Measurements from ENCODE around the gene LRRC45. TPM values are rescaled to one million over a fixed set of nuclear protein-coding genes. Genes with fewer than 3 reads are reported as not detected.

LRRC45 gene
- total and polyA plus RNA-seq, 9 of the 15 experiments (the other 6 are each of a cell fraction or from before 2014, with no cell fraction given): 3.5 to 21.5 (median 11.2) TPM; not detected in 2

DNA sequence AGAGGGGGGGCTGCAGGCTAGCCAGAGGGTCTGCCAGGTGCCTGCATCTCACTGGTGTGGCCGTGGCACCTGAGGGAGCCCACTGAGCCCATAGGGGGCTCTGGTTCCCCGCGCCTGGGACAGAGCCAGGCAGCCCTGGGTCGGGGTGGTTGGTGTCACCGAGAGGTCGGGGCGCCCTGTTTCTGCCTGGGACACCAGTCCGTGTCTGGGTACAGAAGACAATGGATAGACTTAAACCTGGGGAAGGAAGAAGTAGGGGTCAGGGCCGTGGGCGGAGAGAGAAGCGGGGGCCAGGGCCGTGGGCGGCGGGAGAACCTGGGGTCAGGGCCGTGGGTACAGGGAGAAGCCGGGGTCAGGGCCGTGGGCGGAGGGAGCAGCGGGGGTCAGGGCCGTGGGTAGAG lies 25.5 kb downstream of the LRRC45 start:
- 91% methylated on average over 12 of the region's 20 CpGs for WGBS (ENCODE audit: insufficient coverage, low coverage, missing lambda C conversion rate)
- CTCF ChIA-PET (ENCODE audit: low intra/inter-chr PET ratio): no interaction called here
- POLR2A ChIA-PET: no interaction called here
- FAIRE-seq: no peak
- intact Hi-C loops (cut with micrococcal nuclease) (no loop called here), in situ Hi-C loops (cut with MboI) (no loop called here)
- peaks cover 44% of the 10 kb centered on the region; the same call in 2 of the 3 replicates for H3K36me3 ChIP-seq (ENCODE audit: control insufficient read depth, insufficient read depth, low read length)
- H3K9me3 ChIP-seq (replicated peaks; ENCODE audit: control insufficient read depth, insufficient read depth, low read depth, low read length): no peaks in the 10 kb centered on the region
- no peak overlapping the region for H3K27ac ChIP-seq (ENCODE audit: extremely low read depth, low read depth, low read length)
- H3K4me2 ChIP-seq (ENCODE audit: insufficient read depth, low read length): no peak overlapping the region
- no peak for ATAC-seq
- peaks cover 28% of the 10 kb centered on the region for H3K79me2 ChIP-seq (ENCODE audit: control insufficient read depth, insufficient read depth, low read length)
- H3K4me3 ChIP-seq: no peak overlapping the region
- BruUV-seq (replicated peaks): no TSS peak
- peaks cover 2% of the 10 kb centered on the region for H3K9me1 ChIP-seq (ENCODE audit: control insufficient read depth, insufficient read depth, low read length)
- H4K20me1 ChIP-seq (replicated peaks; ENCODE audit: control insufficient read depth, insufficient read depth, low read length): 0 out of 2 replicates have a peak, but pooled peaks cover 4% of the 10 kb centered on the region
- H2AFZ ChIP-seq (ENCODE audit: low read depth, low read length): no peak overlapping the region
- TF ChIP-seq, protein P1, sequence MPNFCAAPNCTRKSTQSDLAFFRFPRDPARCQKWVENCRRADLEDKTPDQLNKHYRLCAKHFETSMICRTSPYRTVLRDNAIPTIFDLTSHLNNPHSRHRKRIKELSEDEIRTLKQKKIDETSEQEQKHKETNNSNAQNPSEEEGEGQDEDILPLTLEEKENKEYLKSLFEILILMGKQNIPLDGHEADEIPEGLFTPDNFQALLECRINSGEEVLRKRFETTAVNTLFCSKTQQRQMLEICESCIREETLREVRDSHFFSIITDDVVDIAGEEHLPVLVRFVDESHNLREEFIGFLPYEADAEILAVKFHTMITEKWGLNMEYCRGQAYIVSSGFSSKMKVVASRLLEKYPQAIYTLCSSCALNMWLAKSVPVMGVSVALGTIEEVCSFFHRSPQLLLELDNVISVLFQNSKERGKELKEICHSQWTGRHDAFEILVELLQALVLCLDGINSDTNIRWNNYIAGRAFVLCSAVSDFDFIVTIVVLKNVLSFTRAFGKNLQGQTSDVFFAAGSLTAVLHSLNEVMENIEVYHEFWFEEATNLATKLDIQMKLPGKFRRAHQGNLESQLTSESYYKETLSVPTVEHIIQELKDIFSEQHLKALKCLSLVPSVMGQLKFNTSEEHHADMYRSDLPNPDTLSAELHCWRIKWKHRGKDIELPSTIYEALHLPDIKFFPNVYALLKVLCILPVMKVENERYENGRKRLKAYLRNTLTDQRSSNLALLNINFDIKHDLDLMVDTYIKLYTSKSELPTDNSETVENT (CRISPR knock-in tag; IDR thresholded peaks at IDR 0.05): no peak
- peak; percentile 81 for TF ChIP-seq EGR1 (conservative IDR thresholded peaks at IDR 0.05)
- TF ChIP-seq, protein P2, sequence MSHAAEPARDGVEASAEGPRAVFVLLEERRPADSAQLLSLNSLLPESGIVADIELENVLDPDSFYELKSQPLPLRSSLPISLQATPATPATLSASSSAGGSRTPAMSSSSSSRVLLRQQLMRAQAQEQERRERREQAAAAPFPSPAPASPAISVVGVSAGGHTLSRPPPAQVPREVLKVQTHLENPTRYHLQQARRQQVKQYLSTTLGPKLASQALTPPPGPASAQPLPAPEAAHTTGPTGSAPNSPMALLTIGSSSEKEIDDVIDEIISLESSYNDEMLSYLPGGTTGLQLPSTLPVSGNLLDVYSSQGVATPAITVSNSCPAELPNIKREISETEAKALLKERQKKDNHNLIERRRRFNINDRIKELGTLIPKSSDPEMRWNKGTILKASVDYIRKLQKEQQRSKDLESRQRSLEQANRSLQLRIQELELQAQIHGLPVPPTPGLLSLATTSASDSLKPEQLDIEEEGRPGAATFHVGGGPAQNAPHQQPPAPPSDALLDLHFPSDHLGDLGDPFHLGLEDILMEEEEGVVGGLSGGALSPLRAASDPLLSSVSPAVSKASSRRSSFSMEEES (CRISPR knock-in tag; IDR thresholded peaks at IDR 0.05): no peak
- TF ChIP-seq PCBP1 (IDR thresholded peaks at IDR 0.05; ENCODE audit: low read depth, low read length, poor library complexity, severe bottlenecking): peak; percentile 21
- TF ChIP-seq CHD1 (IDR thresholded peaks at IDR 0.05; ENCODE audit: low read length): no peak
- peak in 2 of 4 experiments; percentile 23 to 36 for DNase-seq (ENCODE audit: extremely low read depth in 1 of 4, low spot score in 3 of 4)
- H3K9ac ChIP-seq (ENCODE audit: insufficient read depth in 1 of 2, low read depth in 2 of 2, low read length in 2 of 2): peak overlapping the region in 1 of 2 experiments; percentile 43; a peak in 1 of 4 replicates
- no peaks in the 10 kb centered on the region for H3K27me3 ChIP-seq (ENCODE audit: control insufficient read depth in 2 of 2, insufficient read depth in 2 of 2, low read length in 2 of 2)
- H3K4me1 ChIP-seq (replicated peaks in 1 of 2; ENCODE audit: control insufficient read depth in 2 of 2, insufficient read depth in 2 of 2, low read length in 2 of 2): peaks cover 6 to 72% of the 10 kb centered on the region in 2 experiments; a peak in 3 of 5 replicates
